Prostate gland (tissue), 2 donors: ENCODE measurements around the gene ADAMTS19.

Source experiments
- POLR2A ChIP-seq: fragments of 450-650 bp; IDR thresholded peaks from one replicate; pipeline ENCODE4 v1.6.1; 2016; ENCODE audit warnings: antibody characterized with exemption, mild to moderate bottlenecking
- TF ChIP-seq, protein P1 (sequence below), 4 experiments: fragments of 200-600 bp in 2 of 4; fragments of 450-650 bp in 2 of 4; sonication (generic) in 2 of 4; IDR thresholded peaks; 1 replicate in 3 of 4; 2 replicates in 1 of 4; pipeline ENCODE4 v1.5.1; 2016 to 2019; ENCODE audit warnings: antibody characterized with exemption in 4 of 4, mild to moderate bottlenecking in 2 of 4, moderate library complexity in 2 of 4

DNA sequence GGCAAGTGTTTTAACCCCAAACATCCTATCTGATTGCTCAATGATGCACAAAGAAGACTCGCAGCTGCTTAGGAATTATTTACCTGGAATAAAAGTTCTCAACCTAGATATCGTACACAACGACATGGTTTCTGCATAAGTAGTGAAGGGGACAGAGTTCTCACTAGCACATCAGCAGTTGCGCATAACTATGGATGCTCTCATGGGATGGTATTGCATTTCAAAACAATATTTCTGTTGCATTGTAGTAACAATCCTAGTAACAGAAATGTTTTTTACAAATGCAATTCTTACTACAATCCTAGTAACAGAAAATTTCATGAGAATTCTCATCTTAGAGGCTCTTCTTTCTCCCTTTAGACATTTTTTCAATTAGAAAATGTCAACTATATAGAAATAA is 193.3 kb downstream of the ADAMTS19 start:
- TF ChIP-seq, protein P1, sequence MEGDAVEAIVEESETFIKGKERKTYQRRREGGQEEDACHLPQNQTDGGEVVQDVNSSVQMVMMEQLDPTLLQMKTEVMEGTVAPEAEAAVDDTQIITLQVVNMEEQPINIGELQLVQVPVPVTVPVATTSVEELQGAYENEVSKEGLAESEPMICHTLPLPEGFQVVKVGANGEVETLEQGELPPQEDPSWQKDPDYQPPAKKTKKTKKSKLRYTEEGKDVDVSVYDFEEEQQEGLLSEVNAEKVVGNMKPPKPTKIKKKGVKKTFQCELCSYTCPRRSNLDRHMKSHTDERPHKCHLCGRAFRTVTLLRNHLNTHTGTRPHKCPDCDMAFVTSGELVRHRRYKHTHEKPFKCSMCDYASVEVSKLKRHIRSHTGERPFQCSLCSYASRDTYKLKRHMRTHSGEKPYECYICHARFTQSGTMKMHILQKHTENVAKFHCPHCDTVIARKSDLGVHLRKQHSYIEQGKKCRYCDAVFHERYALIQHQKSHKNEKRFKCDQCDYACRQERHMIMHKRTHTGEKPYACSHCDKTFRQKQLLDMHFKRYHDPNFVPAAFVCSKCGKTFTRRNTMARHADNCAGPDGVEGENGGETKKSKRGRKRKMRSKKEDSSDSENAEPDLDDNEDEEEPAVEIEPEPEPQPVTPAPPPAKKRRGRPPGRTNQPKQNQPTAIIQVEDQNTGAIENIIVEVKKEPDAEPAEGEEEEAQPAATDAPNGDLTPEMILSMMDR (IDR thresholded peaks at IDR 0.05), result no peak
- no peak for TF ChIP-seq POLR2A
